Fibroblast of skin of scalp (primary cell): Measurements from ENCODE around the gene LTV1.
"Not testable (repeated sequence)": the region's sequence is repeated elsewhere in the genome, so short reads cannot be mapped to it uniquely, and the experiment has no call there.

ENCODE experiments used
- DNase-seq: peaks from one replicate; pipeline ENCODE4 v3.0.0-alpha.2; 2013

The LTV1 gene

DNA sequence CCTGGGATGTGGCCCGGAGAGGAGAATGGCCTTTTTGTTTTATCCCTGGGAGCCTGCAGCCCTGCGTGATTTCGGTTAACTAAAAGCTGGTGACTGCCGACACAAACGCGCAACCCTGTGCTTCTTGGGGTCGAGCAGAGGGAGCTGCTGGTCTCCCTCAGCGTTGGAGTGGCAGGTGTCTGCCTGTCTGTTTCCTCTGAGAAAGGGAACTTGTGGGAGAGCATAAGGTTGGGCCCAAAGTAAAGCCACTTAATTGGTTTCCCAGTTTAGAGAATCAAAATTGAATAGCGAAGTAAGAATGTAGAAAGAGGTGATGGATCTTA is 500 bp downstream of the LTV1 start:
- DNase-seq = no peak

- no peak for DNase-seq
Observed at GRCh38 chr6:143844006-143844405, 868 bp downstream of the LTV1 start.

DNA sequence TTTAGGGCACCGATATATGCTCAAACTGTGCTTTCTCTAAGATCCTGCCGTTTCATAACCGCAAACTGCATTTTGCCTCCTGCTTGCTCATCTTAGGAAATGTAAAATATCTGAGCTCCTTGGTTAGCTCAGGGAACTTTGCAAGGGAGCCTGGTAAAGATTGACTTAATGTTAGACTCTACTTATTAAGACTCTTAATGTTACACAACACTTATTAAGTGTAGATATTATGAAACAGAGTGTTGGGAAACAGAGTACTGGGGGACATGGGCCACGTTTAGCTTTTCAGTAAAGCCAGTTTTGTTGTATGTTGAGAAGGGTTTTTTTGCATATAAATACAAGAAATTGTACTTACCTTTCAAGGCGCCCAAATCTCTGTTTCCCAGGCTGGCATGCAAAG is 1.9 kb downstream of the LTV1 start:
- no peak for DNase-seq

DNA sequence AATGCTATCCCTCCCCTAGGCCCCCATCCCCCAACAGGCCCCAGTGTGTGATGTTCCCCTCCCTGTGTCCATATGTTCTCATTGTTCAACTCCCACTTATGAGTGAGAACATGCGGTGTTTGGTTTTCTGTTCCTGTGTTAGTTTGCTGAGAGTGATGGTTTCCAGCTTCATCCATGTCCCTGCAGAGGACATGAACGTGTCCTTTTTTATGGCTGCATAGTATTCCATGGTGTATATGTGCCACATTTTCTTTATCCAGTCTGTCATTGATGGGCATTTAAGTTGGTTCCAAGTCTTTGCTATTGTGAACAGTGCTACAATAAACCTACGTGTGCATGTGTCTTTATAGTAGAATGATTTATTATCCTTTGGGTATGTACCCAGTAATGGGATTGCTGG is 8.6 kb downstream of the LTV1 start:
- not testable (repeated sequence) for DNase-seq

- not testable (repeated sequence) for DNase-seq
Observed at GRCh38 chr6:143855057-143855456, 11.9 kb downstream of the LTV1 start.

- not testable (repeated sequence) for DNase-seq
Observed at GRCh38 chr6:143856762-143857161, 13.6 kb downstream of the LTV1 start.

- no peak for DNase-seq
Observed at GRCh38 chr6:143857651-143858050, 14.5 kb downstream of the LTV1 start.

DNA sequence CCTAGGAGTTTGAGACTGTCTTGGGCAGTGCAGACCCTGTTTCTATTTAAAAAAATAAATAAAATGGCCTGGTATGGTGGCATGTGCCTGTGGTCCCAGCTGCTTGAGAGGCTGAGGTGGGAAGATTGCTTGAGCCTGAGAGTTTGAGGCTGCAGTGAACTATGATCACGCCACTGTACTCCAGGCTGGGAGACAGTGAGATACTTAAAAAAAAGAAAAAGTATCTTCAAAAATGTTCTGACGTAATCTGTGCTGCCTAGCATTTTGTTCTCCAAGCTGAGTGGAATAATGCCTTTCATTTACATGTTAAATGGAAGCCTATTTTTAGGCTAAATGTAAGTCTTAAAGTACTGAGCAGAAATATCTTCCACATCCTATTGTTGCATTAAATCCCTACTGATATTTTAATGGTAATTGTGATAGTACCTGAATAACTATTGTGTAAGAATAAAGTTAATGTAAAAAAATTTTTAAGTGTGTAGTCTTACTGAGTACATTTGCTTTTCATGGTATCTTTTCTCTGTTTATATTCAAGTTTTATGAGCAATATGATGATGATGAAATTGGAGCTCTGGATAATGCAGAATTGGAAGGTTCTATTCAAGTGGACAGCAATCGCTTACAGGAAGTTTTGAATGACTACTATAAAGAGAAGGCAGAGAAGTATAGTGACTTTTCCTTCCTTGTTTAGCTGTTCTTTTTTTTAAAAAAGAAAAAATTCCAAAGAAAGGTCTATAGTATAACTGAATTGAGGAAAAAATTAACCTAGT is 16.9 kb downstream of the LTV1 start:
- DNase-seq = no peak

GRCh38 chr6:143863771-143864170 is 20.6 kb downstream of the LTV1 start:
- DNase-seq = no peak

DNA sequence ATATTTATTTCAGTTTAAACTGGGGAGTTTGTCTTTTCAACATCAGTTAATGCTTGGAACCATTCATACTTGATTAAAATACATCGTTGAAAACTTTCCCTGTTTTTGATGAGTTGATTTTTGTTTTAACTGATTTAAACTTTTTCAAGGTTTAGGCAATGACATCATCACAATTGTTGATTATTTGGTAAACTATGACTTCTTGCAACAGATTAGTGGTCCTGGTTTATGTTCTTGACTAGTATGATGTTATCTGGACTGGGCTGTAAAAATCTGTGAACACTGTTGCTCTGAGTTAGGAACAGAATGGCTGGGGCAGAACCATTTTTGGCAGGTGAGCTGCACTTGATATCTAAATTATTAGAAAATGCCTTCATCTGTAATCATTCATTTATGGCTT is 21.1 kb downstream of the LTV1 start, which contains the start of gene ZC2HC1B:
TSS of gene ZC2HC1B (plus strand) at position 241 of the 400 bp plus-strand sequence. CDS start at position 307, 66 bp downstream.
- DNase-seq = no peak

GRCh38 chr6:143867236-143867635 is 24.1 kb downstream of the LTV1 start:
- no peak for DNase-seq

DNA sequence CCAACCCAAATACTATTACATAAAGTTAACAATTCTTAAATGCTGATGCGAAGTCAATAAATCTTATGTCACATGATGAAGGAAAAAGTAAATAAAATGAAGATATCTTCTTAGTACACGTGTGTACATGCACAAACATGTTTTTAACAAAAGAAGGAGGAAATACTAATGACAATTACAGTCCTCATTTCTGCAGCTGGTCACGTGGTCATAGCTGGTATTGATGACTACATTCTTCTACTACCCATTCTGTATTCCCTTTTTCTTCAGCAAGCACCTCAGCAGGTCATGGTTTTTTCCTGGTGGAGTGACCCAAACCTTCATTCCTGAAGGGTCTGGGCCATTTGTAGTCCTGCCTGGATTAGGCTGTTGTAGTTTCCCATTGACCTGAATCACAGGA is 25.7 kb downstream of the LTV1 start:
- DNase-seq = not testable (repeated sequence)

GRCh38 chr6:143871202-143871730 is 28.1 kb downstream of the LTV1 start:
- DNase-seq = not testable (repeated sequence)

DNA sequence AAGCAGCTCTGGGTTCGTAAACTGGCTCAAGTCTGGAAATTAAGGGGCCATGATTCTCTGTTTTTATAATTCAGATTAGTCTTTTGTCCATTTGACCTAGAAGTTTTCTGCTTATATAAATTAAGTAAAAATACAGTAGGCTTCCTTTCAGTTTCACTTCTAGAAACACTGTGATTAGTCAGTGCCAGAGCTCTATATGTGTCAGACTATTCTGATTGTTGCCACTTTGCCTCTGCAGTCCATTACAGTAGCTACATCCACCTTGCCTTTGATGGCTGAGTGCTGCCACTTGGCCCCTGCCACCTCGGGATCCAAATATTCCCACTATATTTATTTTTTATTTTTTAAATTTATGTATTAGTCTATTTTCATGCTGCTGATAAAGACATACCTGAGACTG is 29.1 kb downstream of the LTV1 start:
- DNase-seq = no peak

DNA sequence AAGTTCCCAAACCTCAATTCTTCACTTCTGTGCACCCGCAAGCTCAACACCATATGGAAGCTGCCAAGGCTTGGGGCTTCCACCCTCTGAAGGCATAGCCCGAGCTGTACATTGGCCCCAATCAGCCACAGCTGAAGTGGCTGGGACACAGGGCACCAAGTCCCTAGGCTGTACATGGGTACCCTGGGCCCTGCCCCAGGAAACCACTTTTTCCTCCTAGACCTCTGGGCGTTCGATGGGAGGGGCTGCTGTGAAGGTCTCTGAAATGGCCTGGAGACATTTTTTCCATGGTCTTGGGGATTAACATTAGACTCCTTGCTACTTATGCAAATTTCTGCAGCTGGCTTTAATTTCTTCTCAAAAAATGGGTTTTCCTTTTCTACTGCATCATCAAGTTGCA is 30.5 kb downstream of the LTV1 start:
- not testable (repeated sequence) for DNase-seq

- DNase-seq = not testable (repeated sequence)
Observed at GRCh38 chr6:143874503-143874902, 31.4 kb downstream of the LTV1 start.

GRCh38 chr6:143877584-143878271 is 34.6 kb downstream of the LTV1 start:
- no peak for DNase-seq

GRCh38 chr6:143878272-143878760 is 35.2 kb downstream of the LTV1 start:
- DNase-seq = no peak

GRCh38 chr6:143880412-143880811 is 37.3 kb downstream of the LTV1 start:
- no peak for DNase-seq

DNA sequence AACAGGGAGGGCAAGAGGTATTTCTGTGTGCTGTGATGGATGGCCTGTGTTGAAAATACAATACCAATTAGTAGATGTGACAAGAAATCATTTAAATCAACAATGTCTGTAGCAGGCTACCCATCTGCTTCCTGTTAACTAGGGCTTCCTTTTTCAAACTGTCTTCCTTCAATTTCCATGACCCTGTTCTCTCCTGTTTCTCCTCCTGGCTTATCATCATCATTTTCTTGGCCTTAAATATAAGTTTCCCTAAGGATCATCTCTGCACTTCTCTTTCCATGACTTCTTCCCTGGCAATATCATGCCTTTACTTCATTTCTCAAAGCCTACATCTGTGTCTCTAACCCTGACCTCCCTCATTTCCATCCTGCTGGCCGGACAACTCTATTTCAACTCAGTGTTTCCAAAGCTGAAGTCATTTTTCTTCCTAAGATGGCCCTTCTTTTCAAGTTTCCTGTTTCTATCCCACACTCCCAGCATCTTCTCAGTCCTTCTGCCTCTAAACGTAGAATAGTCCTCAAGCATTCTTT is 39.3 kb downstream of the LTV1 start:
- DNase-seq = no peak

DNA sequence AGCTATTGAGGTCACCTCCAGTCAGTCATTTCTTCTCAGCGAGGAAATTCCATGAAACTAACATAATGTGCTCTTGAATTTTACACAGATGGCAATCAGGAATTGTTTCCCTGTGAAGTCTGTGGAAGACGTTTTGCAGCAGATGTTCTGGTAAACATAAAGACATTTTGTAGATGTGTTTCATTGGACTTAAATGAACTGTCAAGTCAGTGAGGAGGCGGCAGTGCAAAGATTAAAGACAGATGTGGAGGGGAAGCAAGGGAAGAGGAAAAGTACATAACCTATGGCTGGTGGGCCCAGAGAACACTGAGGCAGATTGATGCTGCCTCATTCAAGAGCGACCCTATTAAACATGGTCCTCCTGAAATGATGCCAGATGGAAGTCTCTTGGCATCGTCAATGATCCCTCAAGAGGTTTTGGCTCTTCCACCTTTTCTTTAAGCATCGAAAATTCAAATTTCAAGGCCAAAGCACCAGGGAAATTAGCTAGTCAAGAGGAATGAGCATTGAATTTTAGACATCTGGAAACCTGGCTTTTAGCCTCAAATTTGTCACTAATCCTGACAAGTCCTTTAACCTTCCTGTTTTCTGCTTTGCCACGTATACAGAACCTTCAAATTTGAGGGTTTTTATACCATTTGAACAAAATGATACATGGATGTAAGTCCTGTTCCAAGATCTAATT is 41.2 kb downstream of the LTV1 start:
- no peak for DNase-seq

- no peak for DNase-seq
Observed at GRCh38 chr6:143885116-143885515, 42.0 kb downstream of the LTV1 start.

- no peak for DNase-seq
Observed at GRCh38 chr6:143894655-143895054, 51.5 kb downstream of the LTV1 start.
